K562 (cell line): ENCODE data around the gene SLBP.

Source experiments
- ATF2 ChIP-seq: sonication (generic); formaldehyde crosslinking; IDR thresholded peaks from 2 replicates; pipeline ENCODE4 v1.8.1; 2022; ENCODE audit warnings: missing genetic modification reagents
- ATF6 ChIP-seq: sonication (generic); formaldehyde crosslinking; IDR thresholded peaks from 2 replicates; pipeline ENCODE4 v1.4.0; 2020; ENCODE audit warnings: mild to moderate bottlenecking, missing genetic modification reagents
- BHLHE40 ChIP-seq: IDR thresholded peaks from 2 replicates; pipeline ENCODE4 v1.6.1; 2011; ENCODE audit warnings: low read length, improper control_type of control experiment
- CCAR2 ChIP-seq: fragments of 200-400 bp; formaldehyde crosslinking; IDR thresholded peaks from 2 replicates; pipeline ENCODE4 v1.6.1; 2017; ENCODE audit warnings: mild to moderate bottlenecking, low read depth, low read length
- CEBPB ChIP-seq: fragments of 450-650 bp; IDR thresholded peaks from 2 replicates; pipeline ENCODE4 v1.6.1; 2016; ENCODE audit warnings: missing genetic modification characterization, missing compliant biosample characterization
- CTCF ChIP-seq, 3 experiments: IDR thresholded peaks in 2 of 3; conservative IDR thresholded peaks in 1 of 3; 2 replicates each; pipeline ENCODE4 v1.5.1; 2011 to 2012; ENCODE audit warnings: low read length in 3 of 3, mild to moderate bottlenecking in 3 of 3, control low read depth in 2 of 3, improper control_type of control experiment in 1 of 3, inconsistent platforms in 1 of 3, low read depth in 1 of 3, mixed read lengths in 1 of 3, moderate library complexity in 1 of 3; ENCODE audit not compliant: insufficient read depth in 2 of 3
- EP300 ChIP-seq: IDR thresholded peaks from 2 replicates; pipeline ENCODE4 v1.6.1; 2012; ENCODE audit warnings: low read length, improper control_type of control experiment
- EZH2 ChIP-seq: IDR thresholded peaks from 2 replicates; pipeline ENCODE4 v1.6.1; 2012; ENCODE audit warnings: low read depth, mild to moderate bottlenecking, inconsistent platforms, low read length, borderline replicate concordance
- FOXK1 ChIP-seq: sonication (generic); formaldehyde crosslinking; IDR thresholded peaks from 2 replicates; pipeline ENCODE4 v1.8.0; 2022; ENCODE audit warnings: missing genetic modification reagents, mild to moderate bottlenecking, borderline replicate concordance
- HMG20B ChIP-seq: fragments of 250-450 bp; sonication (Bioruptor Pico); IDR thresholded peaks from 2 replicates; pipeline ENCODE4 v1.5.0; 2021; ENCODE audit warnings: mild to moderate bottlenecking
- NRF1 ChIP-seq, 2 experiments: fragments of 450-650 bp; IDR thresholded peaks in 1 of 2; conservative IDR thresholded peaks in 1 of 2; 2 replicates each; pipeline ENCODE4 v1.6.1; 2014; ENCODE audit warnings: mild to moderate bottlenecking in 2 of 2
- TFAM ChIP-seq: fragments of 250-450 bp; sonication (Bioruptor Pico); conservative IDR thresholded peaks from 2 replicates; pipeline ENCODE4 v1.5.0; 2021; ENCODE audit warnings: mild to moderate bottlenecking, moderate library complexity
- ZNF274 ChIP-seq: IDR thresholded peaks from 2 replicates; pipeline ENCODE4 v1.6.1; 2011; ENCODE audit warnings: low read depth, mild to moderate bottlenecking, low read length, moderate library complexity, borderline replicate concordance

- no peak for TF ChIP-seq ATF2 (CRISPR knock-in tag)
- no peak for TF ChIP-seq ATF6 (CRISPR knock-in tag)
- TF ChIP-seq HMG20B (CRISPR knock-in tag) = no peak
- TF ChIP-seq CTCF (IDR thresholded peaks at IDR 0.05 in 2 of 3, conservative IDR thresholded peaks at IDR 0.05 in 1 of 3; ENCODE audit: insufficient read depth in 2 of 3, low read depth in 1 of 3, low read length in 3 of 3) = no peak
- no peak for TF ChIP-seq EZH2
- TF ChIP-seq EP300 = no peak
- TF ChIP-seq TFAM (CRISPR knock-in tag) = no peak
- no peak for TF ChIP-seq CEBPB (tag)
- no peak for TF ChIP-seq FOXK1
- TF ChIP-seq NRF1 (conservative IDR thresholded peaks at IDR 0.05 in 1 of 2, IDR thresholded peaks at IDR 0.05 in 1 of 2) = no peak
- TF ChIP-seq CCAR2 = no peak
- no peak for TF ChIP-seq ZNF274
- TF ChIP-seq BHLHE40 = no peak
These were observed 48.0 kb downstream of the SLBP start for GRCh38 chr4:1664141-1664540.
